SK-N-SH treated with all-trans-retinoic acid at 6 μM for 48 hours (cell line): Measurements from ENCODE around the gene JAML.

Experiments
- ATAC-seq: fragments of 200-7000 bp; cut with Tn5 transposase; 3 replicates; pipeline ENCODE4 v1.9.1; 2020; ENCODE audit warnings: mild to moderate bottlenecking, moderate library complexity
- ARNTL ChIP-seq: fragments of 450-650 bp; formaldehyde crosslinking; IDR thresholded peaks from 2 replicates; pipeline ENCODE4 v1.5.0; 2020; ENCODE audit warnings: low read depth, mild to moderate bottlenecking, moderate library complexity, borderline replicate concordance
- BACH2 ChIP-seq: fragments of 250-450 bp; sonication (Bioruptor Pico); IDR thresholded peaks from 2 replicates; pipeline ENCODE4 v1.9.0; 2021; ENCODE audit warnings: mild to moderate bottlenecking, borderline replicate concordance
- CSDC2 ChIP-seq: fragments of 250-450 bp; sonication (Bioruptor Pico); IDR thresholded peaks from 2 replicates; pipeline ENCODE4 v1.5.0; 2020; ENCODE audit warnings: mild to moderate bottlenecking, moderate library complexity
- ESRRG ChIP-seq: fragments of 250-450 bp; sonication (Bioruptor Pico); IDR thresholded peaks from 2 replicates; pipeline ENCODE4 v1.6.1; 2021; ENCODE audit warnings: mild to moderate bottlenecking
- GLIS3 ChIP-seq: fragments of 250-450 bp; sonication (Bioruptor Pico); IDR thresholded peaks from 2 replicates; pipeline ENCODE4 v1.5.0; 2020; ENCODE audit warnings: mild to moderate bottlenecking, moderate library complexity
- ISL1 ChIP-seq: fragments of 250-450 bp; sonication (Bioruptor Pico); IDR thresholded peaks from 2 replicates; pipeline ENCODE4 v2.1.2; 2022; ENCODE audit warnings: mild to moderate bottlenecking, moderate library complexity
- PPARA ChIP-seq: fragments of 250-450 bp; sonication (Bioruptor Pico); IDR thresholded peaks from 2 replicates; pipeline ENCODE4 v1.5.0; 2020; ENCODE audit warnings: mild to moderate bottlenecking, borderline replicate concordance
- RARB ChIP-seq: fragments of 250-450 bp; sonication (Bioruptor Pico); IDR thresholded peaks from 2 replicates; pipeline ENCODE4 v1.8.0; 2021; ENCODE audit warnings: mild to moderate bottlenecking, moderate library complexity
- TCF4 ChIP-seq: fragments of 250-450 bp; sonication (Bioruptor Pico); IDR thresholded peaks from 2 replicates; pipeline ENCODE4 v1.8.0; 2021; ENCODE audit warnings: mild to moderate bottlenecking, moderate library complexity, borderline replicate concordance
- TOX ChIP-seq: fragments of 250-450 bp; sonication (Bioruptor Pico); IDR thresholded peaks from 2 replicates; pipeline ENCODE4 v1.8.0; 2021; ENCODE audit warnings: mild to moderate bottlenecking, moderate library complexity, borderline replicate concordance
- ZFP3 ChIP-seq: fragments of 250-450 bp; sonication (Bioruptor Pico); IDR thresholded peaks from 2 replicates; pipeline ENCODE4 v1.5.0; 2020; ENCODE audit warnings: mild to moderate bottlenecking, moderate library complexity
- ZNF70 ChIP-seq: fragments of 450-650 bp; formaldehyde crosslinking; IDR thresholded peaks from 2 replicates; pipeline ENCODE4 v1.5.0; 2020; ENCODE audit warnings: mild to moderate bottlenecking, moderate library complexity
- TF ChIP-seq, protein P1 (sequence below): fragments of 250-450 bp; sonication (Bioruptor Pico); IDR thresholded peaks from 2 replicates; pipeline ENCODE4 v1.8.0; 2021; ENCODE audit warnings: low read depth, mild to moderate bottlenecking, moderate library complexity, borderline replicate concordance
- TF ChIP-seq, protein P2 (sequence below): fragments of 250-450 bp; sonication (Bioruptor Pico); IDR thresholded peaks from 2 replicates; pipeline ENCODE4 v1.5.1; 2021; ENCODE audit warnings: mild to moderate bottlenecking, moderate library complexity
- TF ChIP-seq, protein P3 (sequence below): fragments of 250-450 bp; sonication (Bioruptor Pico); IDR thresholded peaks from 2 replicates; pipeline ENCODE4 v1.5.1; 2020; ENCODE audit warnings: low read depth, mild to moderate bottlenecking, moderate library complexity
- TF ChIP-seq, protein P4 (sequence below): fragments of 250-450 bp; sonication (Bioruptor Pico); IDR thresholded peaks from 2 replicates; pipeline ENCODE4 v1.5.0; 2020; ENCODE audit warnings: mild to moderate bottlenecking, moderate library complexity
- TF ChIP-seq, protein P5 (sequence below): fragments of 250-450 bp; sonication (Bioruptor Pico); IDR thresholded peaks from 2 replicates; pipeline ENCODE4 v1.8.0; 2020; ENCODE audit warnings: mild to moderate bottlenecking, moderate library complexity, borderline replicate concordance

JAML gene

DNA sequence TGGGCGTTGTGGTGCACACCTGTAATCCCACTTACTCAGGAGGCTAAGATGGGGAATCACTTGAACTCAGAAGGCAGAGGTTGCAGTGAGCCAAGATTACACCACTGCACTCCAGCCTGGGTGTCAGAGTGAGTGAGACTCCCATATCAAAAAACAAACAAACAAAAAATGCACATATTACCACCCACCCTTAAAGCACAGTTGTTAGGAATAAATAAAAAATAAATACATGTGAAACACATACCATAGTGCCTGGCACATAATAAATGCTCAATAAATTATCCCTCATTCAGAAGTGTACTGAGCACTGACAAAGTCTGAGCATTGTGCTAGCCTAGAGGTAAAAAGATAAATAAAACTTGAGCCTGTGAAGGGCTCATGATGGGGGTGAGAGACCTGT is 9.0 kb upstream of the JAML start:
- TF ChIP-seq, protein P1, sequence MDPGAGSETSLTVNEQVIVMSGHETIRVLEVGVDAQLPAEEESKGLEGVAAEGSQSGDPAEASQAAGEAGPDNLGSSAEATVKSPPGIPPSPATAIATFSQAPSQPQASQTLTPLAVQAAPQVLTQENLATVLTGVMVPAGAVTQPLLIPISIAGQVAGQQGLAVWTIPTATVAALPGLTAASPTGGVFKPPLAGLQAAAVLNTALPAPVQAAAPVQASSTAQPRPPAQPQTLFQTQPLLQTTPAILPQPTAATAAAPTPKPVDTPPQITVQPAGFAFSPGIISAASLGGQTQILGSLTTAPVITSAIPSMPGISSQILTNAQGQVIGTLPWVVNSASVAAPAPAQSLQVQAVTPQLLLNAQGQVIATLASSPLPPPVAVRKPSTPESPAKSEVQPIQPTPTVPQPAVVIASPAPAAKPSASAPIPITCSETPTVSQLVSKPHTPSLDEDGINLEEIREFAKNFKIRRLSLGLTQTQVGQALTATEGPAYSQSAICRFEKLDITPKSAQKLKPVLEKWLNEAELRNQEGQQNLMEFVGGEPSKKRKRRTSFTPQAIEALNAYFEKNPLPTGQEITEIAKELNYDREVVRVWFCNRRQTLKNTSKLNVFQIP (CRISPR knock-in tag), result no peak
- TF ChIP-seq, protein P2, sequence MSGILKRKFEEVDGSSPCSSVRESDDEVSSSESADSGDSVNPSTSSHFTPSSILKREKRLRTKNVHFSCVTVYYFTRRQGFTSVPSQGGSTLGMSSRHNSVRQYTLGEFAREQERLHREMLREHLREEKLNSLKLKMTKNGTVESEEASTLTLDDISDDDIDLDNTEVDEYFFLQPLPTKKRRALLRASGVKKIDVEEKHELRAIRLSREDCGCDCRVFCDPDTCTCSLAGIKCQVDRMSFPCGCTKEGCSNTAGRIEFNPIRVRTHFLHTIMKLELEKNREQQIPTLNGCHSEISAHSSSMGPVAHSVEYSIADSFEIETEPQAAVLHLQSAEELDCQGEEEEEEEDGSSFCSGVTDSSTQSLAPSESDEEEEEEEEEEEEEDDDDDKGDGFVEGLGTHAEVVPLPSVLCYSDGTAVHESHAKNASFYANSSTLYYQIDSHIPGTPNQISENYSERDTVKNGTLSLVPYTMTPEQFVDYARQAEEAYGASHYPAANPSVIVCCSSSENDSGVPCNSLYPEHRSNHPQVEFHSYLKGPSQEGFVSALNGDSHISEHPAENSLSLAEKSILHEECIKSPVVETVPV (CRISPR knock-in tag), result no peak
- no peak for ATAC-seq

DNA sequence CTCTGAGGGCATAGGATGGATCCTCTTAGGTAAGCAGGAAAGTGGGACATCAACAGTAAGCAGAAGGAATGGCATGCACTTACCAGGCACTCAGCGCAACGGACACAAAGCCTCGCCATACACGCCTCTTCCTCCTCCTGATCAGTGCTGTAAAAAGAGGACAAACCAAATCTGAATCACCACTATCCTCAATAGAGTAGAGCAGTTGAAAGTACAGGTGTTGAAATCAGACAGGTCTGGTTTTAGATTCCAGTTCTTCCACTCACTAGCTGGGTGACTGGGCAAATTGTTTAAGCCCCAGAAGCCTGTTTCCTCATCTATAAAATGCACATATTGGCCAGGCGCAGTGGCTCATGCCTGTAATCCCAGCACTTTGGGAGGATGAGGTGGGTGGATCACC is 8.6 kb upstream of the JAML start:
- TF ChIP-seq, protein P3, sequence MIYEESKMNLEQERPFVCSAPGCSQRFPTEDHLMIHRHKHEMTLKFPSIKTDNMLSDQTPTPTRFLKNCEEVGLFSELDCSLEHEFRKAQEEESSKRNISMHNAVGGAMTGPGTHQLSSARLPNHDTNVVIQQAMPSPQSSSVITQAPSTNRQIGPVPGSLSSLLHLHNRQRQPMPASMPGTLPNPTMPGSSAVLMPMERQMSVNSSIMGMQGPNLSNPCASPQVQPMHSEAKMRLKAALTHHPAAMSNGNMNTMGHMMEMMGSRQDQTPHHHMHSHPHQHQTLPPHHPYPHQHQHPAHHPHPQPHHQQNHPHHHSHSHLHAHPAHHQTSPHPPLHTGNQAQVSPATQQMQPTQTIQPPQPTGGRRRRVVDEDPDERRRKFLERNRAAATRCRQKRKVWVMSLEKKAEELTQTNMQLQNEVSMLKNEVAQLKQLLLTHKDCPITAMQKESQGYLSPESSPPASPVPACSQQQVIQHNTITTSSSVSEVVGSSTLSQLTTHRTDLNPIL (CRISPR knock-in tag), result no peak
- no peak for TF ChIP-seq BACH2
- TF ChIP-seq, protein P2 (CRISPR knock-in tag), result no peak
- TF ChIP-seq TCF4, result no peak
- TF ChIP-seq, protein P4, sequence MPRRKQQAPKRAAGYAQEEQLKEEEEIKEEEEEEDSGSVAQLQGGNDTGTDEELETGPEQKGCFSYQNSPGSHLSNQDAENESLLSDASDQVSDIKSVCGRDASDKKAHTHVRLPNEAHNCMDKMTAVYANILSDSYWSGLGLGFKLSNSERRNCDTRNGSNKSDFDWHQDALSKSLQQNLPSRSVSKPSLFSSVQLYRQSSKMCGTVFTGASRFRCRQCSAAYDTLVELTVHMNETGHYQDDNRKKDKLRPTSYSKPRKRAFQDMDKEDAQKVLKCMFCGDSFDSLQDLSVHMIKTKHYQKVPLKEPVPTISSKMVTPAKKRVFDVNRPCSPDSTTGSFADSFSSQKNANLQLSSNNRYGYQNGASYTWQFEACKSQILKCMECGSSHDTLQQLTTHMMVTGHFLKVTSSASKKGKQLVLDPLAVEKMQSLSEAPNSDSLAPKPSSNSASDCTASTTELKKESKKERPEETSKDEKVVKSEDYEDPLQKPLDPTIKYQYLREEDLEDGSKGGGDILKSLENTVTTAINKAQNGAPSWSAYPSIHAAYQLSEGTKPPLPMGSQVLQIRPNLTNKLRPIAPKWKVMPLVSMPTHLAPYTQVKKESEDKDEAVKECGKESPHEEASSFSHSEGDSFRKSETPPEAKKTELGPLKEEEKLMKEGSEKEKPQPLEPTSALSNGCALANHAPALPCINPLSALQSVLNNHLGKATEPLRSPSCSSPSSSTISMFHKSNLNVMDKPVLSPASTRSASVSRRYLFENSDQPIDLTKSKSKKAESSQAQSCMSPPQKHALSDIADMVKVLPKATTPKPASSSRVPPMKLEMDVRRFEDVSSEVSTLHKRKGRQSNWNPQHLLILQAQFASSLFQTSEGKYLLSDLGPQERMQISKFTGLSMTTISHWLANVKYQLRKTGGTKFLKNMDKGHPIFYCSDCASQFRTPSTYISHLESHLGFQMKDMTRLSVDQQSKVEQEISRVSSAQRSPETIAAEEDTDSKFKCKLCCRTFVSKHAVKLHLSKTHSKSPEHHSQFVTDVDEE (CRISPR knock-in tag), result no peak
- no peak for TF ChIP-seq ARNTL (CRISPR knock-in tag)
- TF ChIP-seq RARB, result no peak
- TF ChIP-seq, protein P1 (CRISPR knock-in tag), result no peak
- no peak for TF ChIP-seq CSDC2 (CRISPR knock-in tag)
- no peak for TF ChIP-seq ZNF70 (CRISPR knock-in tag)
- TF ChIP-seq, protein P5, sequence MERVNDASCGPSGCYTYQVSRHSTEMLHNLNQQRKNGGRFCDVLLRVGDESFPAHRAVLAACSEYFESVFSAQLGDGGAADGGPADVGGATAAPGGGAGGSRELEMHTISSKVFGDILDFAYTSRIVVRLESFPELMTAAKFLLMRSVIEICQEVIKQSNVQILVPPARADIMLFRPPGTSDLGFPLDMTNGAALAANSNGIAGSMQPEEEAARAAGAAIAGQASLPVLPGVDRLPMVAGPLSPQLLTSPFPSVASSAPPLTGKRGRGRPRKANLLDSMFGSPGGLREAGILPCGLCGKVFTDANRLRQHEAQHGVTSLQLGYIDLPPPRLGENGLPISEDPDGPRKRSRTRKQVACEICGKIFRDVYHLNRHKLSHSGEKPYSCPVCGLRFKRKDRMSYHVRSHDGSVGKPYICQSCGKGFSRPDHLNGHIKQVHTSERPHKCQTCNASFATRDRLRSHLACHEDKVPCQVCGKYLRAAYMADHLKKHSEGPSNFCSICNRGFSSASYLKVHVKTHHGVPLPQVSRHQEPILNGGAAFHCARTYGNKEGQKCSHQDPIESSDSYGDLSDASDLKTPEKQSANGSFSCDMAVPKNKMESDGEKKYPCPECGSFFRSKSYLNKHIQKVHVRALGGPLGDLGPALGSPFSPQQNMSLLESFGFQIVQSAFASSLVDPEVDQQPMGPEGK (CRISPR knock-in tag), result no peak
- TF ChIP-seq GLIS3, result no peak
- TF ChIP-seq TOX (CRISPR knock-in tag), result no peak
- TF ChIP-seq ISL1 (CRISPR knock-in tag), result no peak
- TF ChIP-seq ZFP3 (CRISPR knock-in tag), result no peak
- ATAC-seq, result no peak

DNA sequence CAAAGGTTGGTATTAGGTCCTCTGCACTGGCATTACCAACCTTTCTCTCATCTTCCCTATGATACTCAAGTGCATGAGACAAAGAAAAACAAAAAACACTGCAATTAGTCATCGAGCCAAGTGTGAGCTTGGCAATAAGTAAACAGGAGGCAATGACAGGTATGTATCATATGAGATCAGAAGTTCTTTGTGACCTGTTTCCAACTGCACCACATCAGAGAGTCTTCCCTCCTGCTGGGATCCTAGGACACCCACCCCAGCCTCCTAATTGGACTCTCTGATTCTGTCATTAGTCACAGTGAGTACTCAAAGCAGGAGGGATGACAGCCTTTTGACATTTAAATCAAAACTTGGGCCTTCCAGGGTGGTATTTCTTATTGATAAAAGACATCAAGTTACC is 7.8 kb upstream of the JAML start:
- TF ChIP-seq ISL1 (CRISPR knock-in tag) (no peak), CSDC2 (CRISPR knock-in tag) (no peak), ARNTL (CRISPR knock-in tag) (no peak), ESRRG (CRISPR knock-in tag) (no peak), TOX (CRISPR knock-in tag) (no peak), RARB (no peak), ZFP3 (CRISPR knock-in tag) (no peak), TCF4 (no peak), PPARA (CRISPR knock-in tag) (no peak)
- TF ChIP-seq, protein P5 (CRISPR knock-in tag), result no peak
- TF ChIP-seq, protein P3 (CRISPR knock-in tag), result no peak
- no peak for ATAC-seq
